ENCODE results near the gene EML6. TPM values are rescaled to one million over a fixed set of nuclear protein-coding genes. Genes with fewer than 3 reads are reported as not detected.
A peak's percentile ranks its signal among the peaks of the same experiment; 100 is the strongest.

Gene EML6
- 1 to 10 TPM in 1 of 2 donors, under 1 TPM in 1; 0.88 to 1.3 TPM for polyA plus RNA-seq

GRCh38 chr2:54723131-54723995 is at the start of gene EML6:
Gene EML6, plus strand, starts transcription at chr2:54723662. Its CDS starts 1,400 bp downstream, at chr2:54725062.
- Histone ChIP-seq H3K36me3 (ENCODE audit: control insufficient read depth in 2 of 2, insufficient read depth in 2 of 2, low read length in 1 of 2) (no peaks in the 10 kb centered on the region), H3K27ac (ENCODE audit: low read depth in 2 of 2, low read length in 1 of 2) (peak within 1 kb of the TSS; percentile 64 to 85), H3K27me3 (ENCODE audit: control insufficient read depth in 1 of 2, insufficient read depth in 2 of 2, low read length in 2 of 2) (no peaks in the 10 kb centered on the region), H3K4me3 (ENCODE audit: low read depth in 1 of 2, low read length in 2 of 2) (peak within 1 kb of the TSS; percentile 49 to 66), H3K4me1 (ENCODE audit: control insufficient read depth in 2 of 2, insufficient read depth in 2 of 2, low read length in 1 of 2) (no peaks in the 10 kb centered on the region), H3K9me3 (ENCODE audit: control insufficient read depth in 2 of 2, insufficient read depth in 1 of 2, low read depth in 1 of 2, low read length in 1 of 2) (no peaks in the 10 kb centered on the region)
- WGBS, 2 donors: 0% methylated on average over 77 to 90 of the region's 90 CpGs

GRCh38 chr2:54675281-54675680 is 48.2 kb upstream of the EML6 start:
- H3K4me1 ChIP-seq (ENCODE audit: control insufficient read depth in 2 of 2, insufficient read depth in 2 of 2, low read length in 1 of 2): peaks cover 3 to 11% of the 10 kb centered on the region in 2 donors
- H3K27ac ChIP-seq (ENCODE audit: low read depth in 2 of 2, low read length in 1 of 2): no peak overlapping the region
- no peaks in the 10 kb centered on the region for H3K36me3 ChIP-seq (ENCODE audit: control insufficient read depth in 2 of 2, insufficient read depth in 2 of 2, low read length in 1 of 2)
- H3K27me3 ChIP-seq (ENCODE audit: control insufficient read depth in 1 of 2, insufficient read depth in 2 of 2, low read length in 2 of 2): no peaks in the 10 kb centered on the region
- H3K4me3 ChIP-seq (ENCODE audit: low read depth in 1 of 2, low read length in 2 of 2): no peak overlapping the region
- H3K9me3 ChIP-seq (ENCODE audit: control insufficient read depth in 2 of 2, insufficient read depth in 1 of 2, low read depth in 1 of 2, low read length in 1 of 2): no peaks in the 10 kb centered on the region
- 87 to 90% methylated on average over 8 of the region's 8 CpGs for WGBS, 2 donors

- no peak overlapping the region for H3K27ac ChIP-seq (ENCODE audit: low read depth in 2 of 2, low read length in 1 of 2)
- no peaks in the 10 kb centered on the region for H3K36me3 ChIP-seq (ENCODE audit: control insufficient read depth in 2 of 2, insufficient read depth in 2 of 2, low read length in 1 of 2)
- 52 to 57% methylated on average over 11 of the region's 11 CpGs for WGBS, 2 donors
- H3K9me3 ChIP-seq (ENCODE audit: control insufficient read depth in 2 of 2, insufficient read depth in 1 of 2, low read depth in 1 of 2, low read length in 1 of 2): no peaks in the 10 kb centered on the region
- no peaks in the 10 kb centered on the region for H3K27me3 ChIP-seq (ENCODE audit: control insufficient read depth in 1 of 2, insufficient read depth in 2 of 2, low read length in 2 of 2)
- H3K4me1 ChIP-seq (ENCODE audit: control insufficient read depth in 2 of 2, insufficient read depth in 2 of 2, low read length in 1 of 2): peaks cover 3 to 10% of the 10 kb centered on the region in 2 donors
- no peak overlapping the region for H3K4me3 ChIP-seq (ENCODE audit: low read depth in 1 of 2, low read length in 2 of 2)
These were observed 47.7 kb upstream of the EML6 start for GRCh38 chr2:54675738-54676137.

GRCh38 chr2:54676656-54677055 is 46.8 kb upstream of the EML6 start:
- Histone ChIP-seq H3K4me3 (ENCODE audit: low read depth in 1 of 2, low read length in 2 of 2) (no peak overlapping the region), H3K4me1 (ENCODE audit: control insufficient read depth in 2 of 2, insufficient read depth in 2 of 2, low read length in 1 of 2) (peaks cover 3 to 10% of the 10 kb centered on the region in 2 donors), H3K36me3 (ENCODE audit: control insufficient read depth in 2 of 2, insufficient read depth in 2 of 2, low read length in 1 of 2) (no peaks in the 10 kb centered on the region), H3K27ac (ENCODE audit: low read depth in 2 of 2, low read length in 1 of 2) (no peak overlapping the region), H3K9me3 (ENCODE audit: control insufficient read depth in 2 of 2, insufficient read depth in 1 of 2, low read depth in 1 of 2, low read length in 1 of 2) (no peaks in the 10 kb centered on the region), H3K27me3 (ENCODE audit: control insufficient read depth in 1 of 2, insufficient read depth in 2 of 2, low read length in 2 of 2) (no peaks in the 10 kb centered on the region)
- WGBS, 2 donors: 75% methylated on average over 2 of the region's 2 CpGs

- 87 to 93% methylated on average over 6 of the region's 6 CpGs for WGBS, 2 donors
These were observed 45.8 kb upstream of the EML6 start for GRCh38 chr2:54677476-54678265.

GRCh38 chr2:54678719-54679118 is 44.7 kb upstream of the EML6 start:
- WGBS, 2 donors: 85 to 91% methylated on average over 3 of the region's 3 CpGs
- Histone ChIP-seq H3K9me3 (ENCODE audit: control insufficient read depth in 2 of 2, insufficient read depth in 1 of 2, low read depth in 1 of 2, low read length in 1 of 2) (no peaks in the 10 kb centered on the region), H3K27ac (ENCODE audit: low read depth in 2 of 2, low read length in 1 of 2) (no peak overlapping the region), H3K4me3 (ENCODE audit: low read depth in 1 of 2, low read length in 2 of 2) (no peak overlapping the region), H3K36me3 (ENCODE audit: control insufficient read depth in 2 of 2, insufficient read depth in 2 of 2, low read length in 1 of 2) (no peaks in the 10 kb centered on the region), H3K27me3 (ENCODE audit: control insufficient read depth in 1 of 2, insufficient read depth in 2 of 2, low read length in 2 of 2) (no peaks in the 10 kb centered on the region), H3K4me1 (ENCODE audit: control insufficient read depth in 2 of 2, insufficient read depth in 2 of 2, low read length in 1 of 2) (peaks cover 0 to 8% of the 10 kb centered on the region in 2 donors)

More at GRCh38 chr2:54677476-54678265, 45.8 kb upstream of the EML6 start:
- H3K4me3 ChIP-seq (ENCODE audit: low read depth in 1 of 2, low read length in 2 of 2): no peak overlapping the region
- H3K4me1 ChIP-seq (ENCODE audit: control insufficient read depth in 2 of 2, insufficient read depth in 2 of 2, low read length in 1 of 2): peaks cover 3 to 10% of the 10 kb centered on the region in 2 donors
- no peaks in the 10 kb centered on the region for H3K36me3 ChIP-seq (ENCODE audit: control insufficient read depth in 2 of 2, insufficient read depth in 2 of 2, low read length in 1 of 2)
- H3K9me3 ChIP-seq (ENCODE audit: control insufficient read depth in 2 of 2, insufficient read depth in 1 of 2, low read depth in 1 of 2, low read length in 1 of 2): no peaks in the 10 kb centered on the region
- H3K27ac ChIP-seq (ENCODE audit: low read depth in 2 of 2, low read length in 1 of 2): no peak overlapping the region
- H3K27me3 ChIP-seq (ENCODE audit: control insufficient read depth in 1 of 2, insufficient read depth in 2 of 2, low read length in 2 of 2): no peaks in the 10 kb centered on the region

- Histone ChIP-seq H3K4me3 (ENCODE audit: low read depth in 1 of 2, low read length in 2 of 2) (no peak overlapping the region), H3K4me1 (ENCODE audit: control insufficient read depth in 2 of 2, insufficient read depth in 2 of 2, low read length in 1 of 2) (peaks cover 0 to 6% of the 10 kb centered on the region in 2 donors), H3K27me3 (ENCODE audit: control insufficient read depth in 1 of 2, insufficient read depth in 2 of 2, low read length in 2 of 2) (no peaks in the 10 kb centered on the region), H3K9me3 (ENCODE audit: control insufficient read depth in 2 of 2, insufficient read depth in 1 of 2, low read depth in 1 of 2, low read length in 1 of 2) (no peaks in the 10 kb centered on the region), H3K36me3 (ENCODE audit: control insufficient read depth in 2 of 2, insufficient read depth in 2 of 2, low read length in 1 of 2) (no peaks in the 10 kb centered on the region), H3K27ac (ENCODE audit: low read depth in 2 of 2, low read length in 1 of 2) (no peak overlapping the region)
- 62 to 77% methylated on average over 6 of the region's 6 CpGs for WGBS, 2 donors
These were observed 42.9 kb upstream of the EML6 start for GRCh38 chr2:54680397-54681041.

GRCh38 chr2:54681416-54681815 is 42.0 kb upstream of the EML6 start:
- H3K4me1 ChIP-seq (ENCODE audit: control insufficient read depth in 2 of 2, insufficient read depth in 2 of 2, low read length in 1 of 2): no peaks in the 10 kb centered on the region
- H3K9me3 ChIP-seq (ENCODE audit: control insufficient read depth in 2 of 2, insufficient read depth in 1 of 2, low read depth in 1 of 2, low read length in 1 of 2): no peaks in the 10 kb centered on the region
- WGBS, 2 donors: 88 to 89% methylated on average over 6 of the region's 6 CpGs
- H3K27ac ChIP-seq (ENCODE audit: low read depth in 2 of 2, low read length in 1 of 2): no peak overlapping the region
- H3K4me3 ChIP-seq (ENCODE audit: low read depth in 1 of 2, low read length in 2 of 2): no peak overlapping the region
- H3K27me3 ChIP-seq (ENCODE audit: control insufficient read depth in 1 of 2, insufficient read depth in 2 of 2, low read length in 2 of 2): no peaks in the 10 kb centered on the region
- no peaks in the 10 kb centered on the region for H3K36me3 ChIP-seq (ENCODE audit: control insufficient read depth in 2 of 2, insufficient read depth in 2 of 2, low read length in 1 of 2)

- no peaks in the 10 kb centered on the region for H3K27me3 ChIP-seq (ENCODE audit: control insufficient read depth in 1 of 2, insufficient read depth in 2 of 2, low read length in 2 of 2)
- H3K4me3 ChIP-seq (ENCODE audit: low read depth in 1 of 2, low read length in 2 of 2): no peak overlapping the region
- WGBS, 2 donors: 87 to 94% methylated on average over 2 of the region's 2 CpGs
- H3K4me1 ChIP-seq (ENCODE audit: control insufficient read depth in 2 of 2, insufficient read depth in 2 of 2, low read length in 1 of 2): no peaks in the 10 kb centered on the region
- no peaks in the 10 kb centered on the region for H3K36me3 ChIP-seq (ENCODE audit: control insufficient read depth in 2 of 2, insufficient read depth in 2 of 2, low read length in 1 of 2)
- H3K27ac ChIP-seq (ENCODE audit: low read depth in 2 of 2, low read length in 1 of 2): no peak overlapping the region
- no peaks in the 10 kb centered on the region for H3K9me3 ChIP-seq (ENCODE audit: control insufficient read depth in 2 of 2, insufficient read depth in 1 of 2, low read depth in 1 of 2, low read length in 1 of 2)
These were observed 39.9 kb upstream of the EML6 start for GRCh38 chr2:54683596-54683995.

Data from esophagus (tissue), 2 donors.